ENCODE results near the gene IL5.

IL5 gene

DNA sequence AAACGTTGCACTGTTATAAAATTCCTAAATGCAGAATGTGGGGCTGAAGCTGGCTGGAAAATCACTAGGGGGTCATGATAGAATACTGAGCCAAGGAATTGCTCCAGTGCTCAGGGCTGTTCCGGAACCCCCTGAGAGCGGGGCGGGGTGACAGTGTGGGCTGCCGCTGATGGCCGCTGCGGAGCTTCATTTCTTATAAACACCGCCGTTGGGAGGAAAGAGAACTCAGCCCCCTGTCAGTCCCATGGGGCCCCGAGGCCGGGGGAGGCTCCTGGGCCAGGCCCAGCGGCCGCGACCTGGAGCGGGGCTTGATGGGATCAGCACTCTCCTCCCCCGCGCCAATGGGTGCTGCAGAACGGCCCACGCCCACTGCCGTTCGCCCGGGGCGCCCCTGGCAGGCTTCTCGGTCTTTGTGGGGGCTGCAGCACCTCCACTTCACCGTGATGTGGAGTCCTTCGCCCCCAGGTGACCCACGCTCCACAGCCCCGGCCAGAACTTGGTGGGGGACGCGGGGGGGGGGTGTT is 47.6 kb downstream of the IL5 start:
- Histone ChIP-seq H3K36me3 (no peaks in the 10 kb centered on the region), H3K4me1 (ENCODE audit: control insufficient read depth in 1 of 2, insufficient read depth in 1 of 2, low read depth in 1 of 2, low read length in 1 of 2) (peaks cover 69 to 77% of the 10 kb centered on the region in 2 experiments), H3K9me3 (no peaks in the 10 kb centered on the region), H3K27me3 (no peaks in the 10 kb centered on the region), H3K4me3 (ENCODE audit: low read depth in 1 of 2, low read length in 1 of 2) (peak overlapping the region; percentile 71 to 86), H3K27ac (peak overlapping the region; percentile 100)
- TF ChIP-seq, protein P1, sequence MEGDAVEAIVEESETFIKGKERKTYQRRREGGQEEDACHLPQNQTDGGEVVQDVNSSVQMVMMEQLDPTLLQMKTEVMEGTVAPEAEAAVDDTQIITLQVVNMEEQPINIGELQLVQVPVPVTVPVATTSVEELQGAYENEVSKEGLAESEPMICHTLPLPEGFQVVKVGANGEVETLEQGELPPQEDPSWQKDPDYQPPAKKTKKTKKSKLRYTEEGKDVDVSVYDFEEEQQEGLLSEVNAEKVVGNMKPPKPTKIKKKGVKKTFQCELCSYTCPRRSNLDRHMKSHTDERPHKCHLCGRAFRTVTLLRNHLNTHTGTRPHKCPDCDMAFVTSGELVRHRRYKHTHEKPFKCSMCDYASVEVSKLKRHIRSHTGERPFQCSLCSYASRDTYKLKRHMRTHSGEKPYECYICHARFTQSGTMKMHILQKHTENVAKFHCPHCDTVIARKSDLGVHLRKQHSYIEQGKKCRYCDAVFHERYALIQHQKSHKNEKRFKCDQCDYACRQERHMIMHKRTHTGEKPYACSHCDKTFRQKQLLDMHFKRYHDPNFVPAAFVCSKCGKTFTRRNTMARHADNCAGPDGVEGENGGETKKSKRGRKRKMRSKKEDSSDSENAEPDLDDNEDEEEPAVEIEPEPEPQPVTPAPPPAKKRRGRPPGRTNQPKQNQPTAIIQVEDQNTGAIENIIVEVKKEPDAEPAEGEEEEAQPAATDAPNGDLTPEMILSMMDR (IDR thresholded peaks at IDR 0.05) = no peak

DNA sequence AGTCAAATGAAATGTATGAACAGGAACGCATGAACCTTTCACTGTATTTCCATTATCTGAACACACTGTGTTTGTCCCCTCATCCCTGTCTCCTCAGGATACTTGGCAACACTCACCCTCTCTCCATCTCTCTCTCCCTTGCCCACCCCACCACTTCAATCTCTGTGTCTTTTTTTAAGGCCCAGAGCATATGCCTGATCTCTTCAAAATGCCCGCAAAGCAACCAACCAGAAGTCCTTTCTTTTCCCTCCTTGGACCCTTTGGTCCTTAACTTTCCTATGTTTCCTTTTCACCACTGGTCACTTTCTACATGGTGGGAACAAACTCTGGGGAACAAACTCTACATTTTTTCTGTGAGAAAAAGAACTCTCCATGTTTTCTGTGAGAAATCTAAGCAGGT is 49.5 kb downstream of the IL5 start:
- Histone ChIP-seq H3K9me3 (no peaks in the 10 kb centered on the region), H3K4me1 (ENCODE audit: control insufficient read depth in 1 of 2, insufficient read depth in 1 of 2, low read depth in 1 of 2, low read length in 1 of 2) (peaks cover 69 to 78% of the 10 kb centered on the region in 2 experiments), H3K27ac (peak overlapping the region; percentile 100), H3K27me3 (no peaks in the 10 kb centered on the region), H3K4me3 (ENCODE audit: low read depth in 1 of 2, low read length in 1 of 2) (no peak overlapping the region), H3K36me3 (peaks cover 9% of the 10 kb centered on the region)
- TF ChIP-seq, protein P1 (IDR thresholded peaks at IDR 0.05) = no peak

DNA sequence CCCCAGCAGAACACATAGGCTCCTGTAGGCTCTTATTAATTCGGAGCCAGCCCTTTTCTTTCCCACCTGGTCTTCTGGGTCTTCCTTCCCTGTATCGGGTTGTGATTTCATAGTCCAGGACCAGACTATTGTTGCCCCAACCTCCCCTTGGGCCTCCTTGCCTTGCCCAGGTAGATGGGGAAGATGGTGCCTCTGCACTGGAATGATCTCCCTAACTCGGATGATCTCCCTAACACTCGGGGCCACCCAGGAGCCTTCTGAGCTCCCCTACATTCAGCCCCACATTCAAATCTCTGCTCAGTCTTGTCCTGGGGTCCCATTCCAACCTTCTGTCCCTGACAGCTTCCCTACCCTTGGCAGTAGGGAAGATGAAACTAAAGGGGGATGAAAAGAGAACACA is 50.1 kb downstream of the IL5 start:
- peaks cover 15% of the 10 kb centered on the region for H3K36me3 ChIP-seq
- peaks cover 74 to 81% of the 10 kb centered on the region in 2 experiments for H3K4me1 ChIP-seq (ENCODE audit: control insufficient read depth in 1 of 2, insufficient read depth in 1 of 2, low read depth in 1 of 2, low read length in 1 of 2)
- TF ChIP-seq, protein P1 (IDR thresholded peaks at IDR 0.05) = no peak
- no peaks in the 10 kb centered on the region for H3K27me3 ChIP-seq
- no peak overlapping the region for H3K4me3 ChIP-seq (ENCODE audit: low read depth in 1 of 2, low read length in 1 of 2)
- H3K27ac ChIP-seq = peak overlapping the region; percentile 100
- no peaks in the 10 kb centered on the region for H3K9me3 ChIP-seq

DNA sequence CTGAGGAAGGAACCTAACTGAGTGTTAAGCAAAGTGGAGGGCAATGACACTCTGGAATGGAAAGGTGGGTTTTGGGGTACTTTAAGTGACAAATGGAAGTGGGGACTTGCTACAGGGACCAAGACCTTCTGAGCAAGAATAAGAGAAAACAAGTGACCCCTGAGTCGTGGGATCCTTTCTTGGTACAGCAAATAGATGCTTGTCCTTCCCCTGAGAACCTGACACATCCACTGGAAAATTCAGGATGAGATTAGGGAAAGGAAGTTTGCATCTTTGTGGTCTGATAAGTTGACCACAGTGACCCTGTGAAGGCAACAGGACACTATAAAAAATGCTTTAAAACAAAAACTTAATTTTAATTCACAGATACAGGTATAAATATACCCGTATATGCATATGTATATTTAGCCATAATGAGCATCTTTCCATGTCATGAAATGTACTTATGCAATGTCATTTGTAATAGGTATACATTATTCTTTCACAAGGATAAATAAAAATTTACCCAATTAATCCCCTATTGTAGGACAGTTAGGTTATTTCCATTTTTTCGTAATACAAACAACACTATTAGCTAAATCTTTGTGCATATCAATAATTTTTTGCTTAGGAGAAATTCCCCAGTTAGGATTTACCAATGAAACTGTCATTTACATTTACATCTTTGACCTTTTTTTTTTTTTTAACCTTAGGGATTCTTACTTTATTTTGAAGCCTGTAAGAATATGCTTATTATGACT is 50.8 kb downstream of the IL5 start:
- H3K27ac ChIP-seq = peak overlapping the region; percentile 100
- H3K27me3 ChIP-seq = no peaks in the 10 kb centered on the region
- H3K9me3 ChIP-seq = no peaks in the 10 kb centered on the region
- peaks cover 22% of the 10 kb centered on the region for H3K36me3 ChIP-seq
- H3K4me3 ChIP-seq (ENCODE audit: low read depth in 1 of 2, low read length in 1 of 2) = peak overlapping the region; percentile 99
- H3K4me1 ChIP-seq (ENCODE audit: control insufficient read depth in 1 of 2, insufficient read depth in 1 of 2, low read depth in 1 of 2, low read length in 1 of 2) = peaks cover 74 to 81% of the 10 kb centered on the region in 2 experiments
- TF ChIP-seq, protein P1 (IDR thresholded peaks at IDR 0.05) = no peak
